ENCODE data around the gene COL6A6.

The COL6A6 gene

GRCh38 chr3:130514681-130515080 is 2.3 kb upstream of the COL6A6 start:
- peak; percentile 10 for DNase-seq (ENCODE audit: low read depth)
- TF ChIP-seq CTCF (IDR thresholded peaks at IDR 0.05; ENCODE audit: low read length, missing control alignments): no peak
- no peak overlapping the region for H3K4me3 ChIP-seq (replicated peaks; ENCODE audit: low read depth, low read length)

GRCh38 chr3:130515755-130516154 is 1.2 kb upstream of the COL6A6 start:
- DNase-seq (ENCODE audit: low read depth): no peak
- no peak overlapping the region for H3K4me3 ChIP-seq (replicated peaks; ENCODE audit: low read depth, low read length)
- no peak for TF ChIP-seq CTCF (IDR thresholded peaks at IDR 0.05; ENCODE audit: low read length, missing control alignments)

- TF ChIP-seq CTCF (IDR thresholded peaks at IDR 0.05; ENCODE audit: low read length, missing control alignments): no peak
- peak; percentile 1 for DNase-seq (ENCODE audit: low read depth)
- no peak overlapping the region for H3K4me3 ChIP-seq (replicated peaks; ENCODE audit: low read depth, low read length)
These were observed 625 bp downstream of the COL6A6 start for GRCh38 chr3:130517602-130518001.

- TF ChIP-seq CTCF (IDR thresholded peaks at IDR 0.05; ENCODE audit: low read length, missing control alignments): no peak
- H3K4me3 ChIP-seq (replicated peaks; ENCODE audit: low read depth, low read length): no peak overlapping the region
- DNase-seq (ENCODE audit: low read depth): no peak
These were observed 2.8 kb downstream of the COL6A6 start for GRCh38 chr3:130519754-130520153.

GRCh38 chr3:130522399-130522798 is 5.4 kb downstream of the COL6A6 start:
- TF ChIP-seq CTCF (IDR thresholded peaks at IDR 0.05; ENCODE audit: low read length, missing control alignments): no peak
- DNase-seq (ENCODE audit: low read depth): no peak
- no peak overlapping the region for H3K4me3 ChIP-seq (replicated peaks; ENCODE audit: low read depth, low read length)

GRCh38 chr3:130527426-130527825 is 10.4 kb downstream of the COL6A6 start:
- no peak overlapping the region for H3K4me3 ChIP-seq (replicated peaks; ENCODE audit: low read depth, low read length)
- no peak for DNase-seq (ENCODE audit: low read depth)
- no peak for TF ChIP-seq CTCF (IDR thresholded peaks at IDR 0.05; ENCODE audit: low read length, missing control alignments)

- DNase-seq (ENCODE audit: low read depth): no peak
- no peak overlapping the region for H3K4me3 ChIP-seq (replicated peaks; ENCODE audit: low read depth, low read length)
- no peak for TF ChIP-seq CTCF (IDR thresholded peaks at IDR 0.05; ENCODE audit: low read length, missing control alignments)
These were observed 11.1 kb downstream of the COL6A6 start for GRCh38 chr3:130528120-130528519.
